Heart right ventricle (tissue), 16 donors: ENCODE results near the gene CHST13. TPM values are rescaled to one million over a fixed set of nuclear protein-coding genes. Genes with fewer than 3 reads are reported as not detected.

Experiments
- ATAC-seq, 8 donors: fragments of 200-7000 bp; cut with Tn5 transposase; one replicate each; pipeline ENCODE4 v1.9.1; 2020; ENCODE audit warnings: mild to moderate bottlenecking in 8 of 8, moderate library complexity in 8 of 8, moderate number of reproducible peaks in 1 of 8
- DNase-seq, 2 donors: peaks; one replicate each; pipeline ENCODE4 v3.0.0-alpha.2; 2020
- H3K27ac ChIP-seq, 10 donors: fragments of 200-600 bp; sonication (generic) in 2 of 10; one replicate each; pipeline versions ENCODE4 v1.5.0 to v1.8.0; 2020 to 2022; ENCODE audit warnings: mild to moderate bottlenecking in 3 of 10
- H3K27me3 ChIP-seq, 7 donors: fragments of 200-600 bp; one replicate each; pipeline ENCODE4 v1.8.0; 2021 to 2022; ENCODE audit warnings: mild to moderate bottlenecking in 2 of 7
- H3K36me3 ChIP-seq, 9 donors: fragments of 200-600 bp; sonication (generic) in 1 of 9; one replicate each; pipeline versions ENCODE4 v1.5.0 to v1.8.0; 2020 to 2022; ENCODE audit warnings: mild to moderate bottlenecking in 2 of 9
- H3K4me1 ChIP-seq, 9 donors: fragments of 200-600 bp; sonication (generic) in 1 of 9; one replicate each; pipeline versions ENCODE4 v1.5.0 to v1.8.0; 2020 to 2022; ENCODE audit warnings: mild to moderate bottlenecking in 4 of 9
- H3K4me3 ChIP-seq, 10 donors: fragments of 200-600 bp; sonication (generic) in 2 of 10; one replicate each; pipeline versions ENCODE4 v1.5.0 to v1.8.0; 2020 to 2022; ENCODE audit warnings: mild to moderate bottlenecking in 7 of 10, moderate library complexity in 2 of 10
- H3K9me3 ChIP-seq, 11 donors: fragments of 200-600 bp in 10 of 11; sonication (generic) in 2 of 11; one replicate each; pipeline versions ENCODE4 v1.5.0 to v1.8.0; 2013 to 2022; ENCODE audit warnings: mild to moderate bottlenecking in 2 of 11, control low read depth in 1 of 11, moderate library complexity in 1 of 11
- WGBS, 2 donors: extraction: QIAGEN DNeasy Blood & Tissue Kit; methylation state at CpG; one replicate each; pipeline ENCODE4 v1.1.7; 2013; ENCODE audit warnings: inconsistent platforms in 1 of 2; 5-methylcytosine and 5-hydroxymethylcytosine counted together
- intact Hi-C, 10 donors: fragments of 100-400 bp; cut with DNase I; formaldehyde crosslinking; loops; one replicate each; pipeline versions ENCODE4 v1.11.1 to v1.14.2; 2022
- polyA plus RNA-seq, 2 donors: library from polyadenylated mRNA; stranded (reverse); fragments of 200-250 nt; gene quantifications; one replicate each; pipeline ENCODE4 v1.2.3, GENCODE V29; 2013
- total RNA-seq, 10 donors: library from RNA; stranded (reverse); fragmentation: NEBNext Ultra II Directional in 3 of 10; extraction: Animal tissue kit (Norgen Biotek cat#: 25700) in 3 of 10; gene quantifications; one replicate each; pipeline versions ENCODE4 v1.2.1 to v1.2.4, GENCODE V29; 2021 to 2023
- TF ChIP-seq, protein P1 (sequence below), 9 donors: fragments of 200-600 bp; sonication (generic) in 2 of 9; IDR thresholded peaks; one replicate each; pipeline versions ENCODE4 v1.5.0 to v1.8.0; 2021 to 2022; ENCODE audit warnings: antibody characterized with exemption in 9 of 9, mild to moderate bottlenecking in 5 of 9, moderate library complexity in 1 of 9
- donor health status: Arrhythmogenic right ventricular cardiomyopathy.
- donor health status: ischemic (EF 13 %, LVEDD 7.1; RV severe dilation, severe dysfunction).
- donor health status: healthy with polysubstance abuse.
- donor health status: DM: no; HTN: yes; CAD: no.
- donor health status: DM: no; HTN: no; CAD: no.
- donor health status: ischemic (EF 25% LVEDD 6.9; RV normal size, moderate dysfunction).
- donor health status: ischemic (EF 25% LVEDD 5.7; RV mildly dilated, moderate dysfunction).
- donor health status: healthy.
- donor health status: DM: yes; HTN: yes; CAD: no.
- donor health status: Ischemic cardiomyopathy.
- donor health status: ischemic (EF 35%, LVEDD 5.7; RV mildly dilated, moderate dysfunction).
- donor health status: nonischemic (EF 11% LVEDD 7.7; RV severe dilation, severe dysfunction).
- donor health status: DM: yes; HTN: yes; CAD: no.
- donor health status: PGD.
- donor health status: ischemic (EF 29% LVEDD 5.4; RV normal size, mild dysfunction).
- donor health status: nonischemic (EF 23%, LVEDD 6.1; RV moderate dilation, normal function).

CHST13 gene
- total and polyA plus RNA-seq, 12 donors = 0.12 to 1.2 (median 0.43) TPM

DNA sequence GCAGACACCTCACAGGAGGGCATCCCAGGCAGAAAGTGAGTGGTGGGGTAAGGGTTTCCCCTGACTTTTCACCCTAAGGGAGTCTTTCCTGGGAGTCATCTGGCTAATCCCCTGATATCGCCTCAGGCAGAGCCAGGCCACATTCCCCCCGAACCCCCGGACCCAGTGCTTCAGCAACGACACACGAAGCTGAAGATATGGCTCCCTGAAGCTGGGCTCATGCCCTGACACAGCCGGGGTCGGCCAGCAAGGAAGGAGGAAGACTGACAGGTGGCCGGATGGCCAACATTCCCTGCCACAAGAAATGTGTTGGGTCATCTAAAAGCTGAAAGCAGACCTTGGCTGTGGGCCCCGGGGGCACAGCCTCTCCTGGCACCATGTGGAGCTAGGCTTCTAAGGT lies 14.4 kb downstream of the CHST13 start:
- WGBS, 2 donors = 64 to 65% methylated on average over 9 of the region's 9 CpGs
- intact Hi-C loops = no loop called here

GRCh38 chr3:126538966-126539365 lies 15.0 kb downstream of the CHST13 start:
- TF ChIP-seq, protein P1, sequence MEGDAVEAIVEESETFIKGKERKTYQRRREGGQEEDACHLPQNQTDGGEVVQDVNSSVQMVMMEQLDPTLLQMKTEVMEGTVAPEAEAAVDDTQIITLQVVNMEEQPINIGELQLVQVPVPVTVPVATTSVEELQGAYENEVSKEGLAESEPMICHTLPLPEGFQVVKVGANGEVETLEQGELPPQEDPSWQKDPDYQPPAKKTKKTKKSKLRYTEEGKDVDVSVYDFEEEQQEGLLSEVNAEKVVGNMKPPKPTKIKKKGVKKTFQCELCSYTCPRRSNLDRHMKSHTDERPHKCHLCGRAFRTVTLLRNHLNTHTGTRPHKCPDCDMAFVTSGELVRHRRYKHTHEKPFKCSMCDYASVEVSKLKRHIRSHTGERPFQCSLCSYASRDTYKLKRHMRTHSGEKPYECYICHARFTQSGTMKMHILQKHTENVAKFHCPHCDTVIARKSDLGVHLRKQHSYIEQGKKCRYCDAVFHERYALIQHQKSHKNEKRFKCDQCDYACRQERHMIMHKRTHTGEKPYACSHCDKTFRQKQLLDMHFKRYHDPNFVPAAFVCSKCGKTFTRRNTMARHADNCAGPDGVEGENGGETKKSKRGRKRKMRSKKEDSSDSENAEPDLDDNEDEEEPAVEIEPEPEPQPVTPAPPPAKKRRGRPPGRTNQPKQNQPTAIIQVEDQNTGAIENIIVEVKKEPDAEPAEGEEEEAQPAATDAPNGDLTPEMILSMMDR (IDR thresholded peaks at IDR 0.05) = no peak
- no peak overlapping the region for H3K27ac ChIP-seq

More for the DNA sequence above, 14.4 kb downstream of the CHST13 start:
- Histone ChIP-seq H3K27ac (no peak overlapping the region), H3K27me3 (peaks cover 0 to 39% (median 25%) of the 10 kb centered on the region in 7 donors), H3K36me3 (no peaks in the 10 kb centered on the region), H3K4me3 (no peak overlapping the region), H3K4me1 (peaks cover 0 to 16% (median 0%) of the 10 kb centered on the region in 9 donors), H3K9me3 (no peaks in the 10 kb centered on the region)
- DNase-seq (no peak), ATAC-seq (no peak)
- TF ChIP-seq, protein P1 (IDR thresholded peaks at IDR 0.05) = no peak

DNA sequence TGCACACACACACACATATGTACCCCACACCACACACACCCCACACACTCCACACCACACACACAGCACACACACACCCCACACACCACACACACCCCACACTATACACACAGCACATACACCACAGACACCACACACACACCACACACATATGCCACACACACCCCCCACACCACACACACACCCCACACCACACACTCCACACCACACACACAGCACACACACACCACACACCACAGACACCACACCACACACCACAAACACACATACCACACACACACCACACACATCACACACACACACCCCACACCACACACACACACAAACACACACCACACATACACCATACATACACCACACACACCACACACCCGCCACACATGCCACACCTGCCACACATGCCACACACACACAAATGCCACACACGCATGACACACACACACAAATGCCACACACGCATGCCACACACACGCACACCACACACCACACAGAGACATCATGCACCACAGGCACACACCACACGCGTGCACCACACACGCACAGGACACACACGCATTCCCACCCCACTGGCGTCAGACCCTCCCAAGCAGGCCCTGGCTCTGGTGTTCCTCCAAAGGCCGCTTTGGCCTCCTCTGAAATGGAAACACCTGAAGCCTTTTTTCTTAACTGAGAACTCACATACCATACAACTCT lies 15.7 kb downstream of the CHST13 start:
- ATAC-seq = no peak
- Histone ChIP-seq H3K36me3 (no peaks in the 10 kb centered on the region), H3K27ac (peak overlapping the region in 1 of 10 donors; percentile 78), H3K9me3 (no peaks in the 10 kb centered on the region), H3K27me3 (peaks cover 0 to 43% (median 25%) of the 10 kb centered on the region in 7 donors), H3K4me3 (no peak overlapping the region), H3K4me1 (peaks cover 0 to 16% (median 0%) of the 10 kb centered on the region in 9 donors)
- intact Hi-C loops = no loop called here
- no peak for DNase-seq
- TF ChIP-seq, protein P1 (IDR thresholded peaks at IDR 0.05) = no peak
- WGBS, 2 donors = 90 to 95% methylated on average over 10 of the region's 10 CpGs

More at GRCh38 chr3:126538966-126539365, 15.0 kb downstream of the CHST13 start:
- H3K27me3 ChIP-seq = peaks cover 0 to 42% (median 25%) of the 10 kb centered on the region in 7 donors
- ATAC-seq (no peak), DNase-seq (no peak)
- no peaks in the 10 kb centered on the region for H3K9me3 ChIP-seq
- H3K4me3 ChIP-seq = no peak overlapping the region
- peaks cover 0 to 16% (median 0%) of the 10 kb centered on the region in 9 donors for H3K4me1 ChIP-seq
- H3K36me3 ChIP-seq = no peaks in the 10 kb centered on the region
- WGBS, 2 donors = 57 to 61% methylated on average over 5 of the region's 5 CpGs
- intact Hi-C loops = no loop called here

GRCh38 chr3:126540342-126540849 lies 16.4 kb downstream of the CHST13 start:
- 30 to 31% methylated on average over 9 of the region's 9 CpGs for WGBS, 2 donors
- no peaks in the 10 kb centered on the region for H3K9me3 ChIP-seq
- TF ChIP-seq, protein P1 (IDR thresholded peaks at IDR 0.05) = no peak
- intact Hi-C loops = no loop called here
- H3K36me3 ChIP-seq = no peaks in the 10 kb centered on the region
- H3K27ac ChIP-seq = peak overlapping the region in 1 of 10 donors; percentile 78
- H3K4me1 ChIP-seq = peaks cover 0 to 16% (median 0%) of the 10 kb centered on the region in 9 donors
- H3K27me3 ChIP-seq = peaks cover 0 to 43% (median 25%) of the 10 kb centered on the region in 7 donors
- DNase-seq (peak in 1 of 2 donors; percentile 34), ATAC-seq (peak; percentile 29 to 69 (median 59))
- H3K4me3 ChIP-seq = no peak overlapping the region
